ENCODE measurements around the gene EPS8.
"Not testable (repeated sequence)": the region's sequence is repeated elsewhere in the genome, so short reads cannot be mapped to it uniquely, and the experiment has no call there.

EPS8 gene

DNA sequence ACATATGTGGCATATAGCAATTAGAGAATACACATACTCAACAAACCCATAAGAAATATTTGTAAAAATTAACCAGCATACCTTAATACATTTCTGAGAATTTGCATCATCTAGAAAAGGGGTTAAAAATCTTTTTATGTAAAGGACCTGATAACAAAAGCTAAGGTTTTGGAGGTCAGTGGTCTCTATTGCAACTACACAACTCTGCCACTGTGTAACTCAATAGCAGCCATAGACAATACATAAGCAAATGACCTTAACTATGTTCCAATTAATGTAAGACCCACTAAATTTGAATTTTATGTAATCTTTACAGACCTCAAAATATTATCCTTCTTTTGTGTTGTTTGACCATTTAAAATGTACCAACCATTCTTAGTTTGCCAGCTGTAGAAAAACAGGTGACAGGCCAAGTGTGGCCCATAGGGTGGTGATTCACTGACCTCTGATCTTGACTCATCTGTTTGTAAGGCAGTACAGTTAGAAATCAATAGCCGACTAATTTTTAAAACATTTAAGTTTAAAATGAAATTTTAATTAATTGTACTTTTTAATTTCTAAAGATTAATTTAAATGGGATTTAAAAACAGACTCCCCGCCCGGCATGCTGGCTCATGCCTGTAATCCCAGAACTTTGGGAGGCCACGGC is 7.4 kb upstream of the EPS8 start:
- DNase-seq = no peak

DNA sequence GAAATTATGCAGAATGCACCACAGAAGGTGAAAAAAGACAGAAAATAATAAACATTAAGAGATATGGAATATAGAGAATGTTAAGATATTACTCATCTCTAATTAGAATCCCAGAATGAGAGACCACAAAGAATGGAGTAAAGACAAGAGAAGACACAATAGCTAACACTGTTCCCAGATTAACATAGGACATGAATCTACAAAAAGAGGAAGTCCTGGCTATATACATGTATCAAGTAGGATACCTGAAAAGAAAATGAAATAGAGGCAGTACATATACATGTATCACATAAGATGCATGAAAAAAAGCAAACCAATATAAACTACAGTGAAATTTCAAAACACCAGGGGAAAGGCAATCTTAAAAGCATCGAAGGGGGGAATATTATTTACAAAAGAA is 5.6 kb upstream of the EPS8 start:
- DNase-seq = no peak

DNA sequence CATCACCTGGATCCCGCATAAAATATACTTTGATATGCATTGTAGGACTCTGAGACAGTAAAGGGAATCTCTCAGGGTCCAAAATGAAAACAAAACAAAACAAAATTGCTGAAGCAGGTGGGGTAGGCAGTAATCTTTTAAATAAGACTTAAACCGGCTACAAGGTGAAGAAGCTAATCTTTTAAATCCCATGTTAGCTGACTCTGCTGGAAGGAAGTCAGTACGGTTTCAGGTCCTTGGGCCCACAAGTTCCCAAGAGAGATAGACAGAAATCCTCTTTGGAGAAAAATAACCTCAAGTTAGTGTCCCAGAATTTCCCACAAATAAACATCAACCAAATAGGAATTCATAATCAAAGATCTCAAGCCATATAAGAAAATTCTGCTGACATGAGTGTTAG is 5.0 kb upstream of the EPS8 start:
- DNase-seq = no peak

- peak; percentile 79 for DNase-seq
Measured at GRCh38 chr12:15788233-15789219, 662 bp downstream of the EPS8 start.

GRCh38 chr12:15787778-15788177 is 1.4 kb downstream of the EPS8 start:
- DNase-seq = no peak

DNA sequence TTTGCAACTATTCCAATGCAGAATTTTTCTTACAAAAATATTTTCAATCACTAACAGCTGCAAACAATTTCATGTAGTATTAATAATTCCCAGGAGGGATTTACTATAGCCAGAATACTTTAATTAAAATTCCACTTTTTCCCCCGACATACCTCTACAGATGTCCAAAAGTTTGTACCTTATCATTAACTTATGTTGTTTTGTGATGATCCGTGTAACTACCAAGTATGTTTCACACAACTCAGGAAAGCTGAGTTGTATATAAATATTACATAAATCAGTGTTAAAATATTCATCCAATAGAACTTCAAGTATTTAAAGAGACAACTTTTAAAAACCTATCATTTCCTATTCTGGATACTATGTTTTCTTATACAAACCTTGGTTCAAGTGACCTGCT is 2.4 kb downstream of the EPS8 start:
- DNase-seq = no peak

GRCh38 chr12:15783288-15783687 is 5.9 kb downstream of the EPS8 start:
- DNase-seq = no peak

- DNase-seq = no peak
Measured at GRCh38 chr12:15782667-15783066, 6.5 kb downstream of the EPS8 start.

DNA sequence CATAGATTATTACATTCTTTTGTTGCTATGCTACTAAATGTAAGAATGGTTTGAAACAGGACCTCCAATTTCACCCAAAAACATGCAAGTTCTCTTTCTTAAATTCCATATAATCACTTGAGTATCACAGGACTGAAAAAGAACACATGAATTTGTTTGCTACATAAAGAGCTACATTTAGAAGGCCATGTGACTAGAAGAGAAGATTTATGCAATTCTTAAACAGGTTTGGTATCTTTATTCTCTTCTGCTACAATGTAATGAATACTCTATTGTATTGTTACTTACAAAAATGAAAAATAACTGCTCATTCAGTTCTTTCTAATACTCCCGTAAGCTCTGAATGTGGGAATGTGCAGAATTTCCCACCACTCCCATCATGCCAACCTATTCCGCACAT is 9.3 kb downstream of the EPS8 start:
- no peak for DNase-seq

- DNase-seq = no peak
Measured at GRCh38 chr12:15778126-15778525, 11.1 kb downstream of the EPS8 start.

DNA sequence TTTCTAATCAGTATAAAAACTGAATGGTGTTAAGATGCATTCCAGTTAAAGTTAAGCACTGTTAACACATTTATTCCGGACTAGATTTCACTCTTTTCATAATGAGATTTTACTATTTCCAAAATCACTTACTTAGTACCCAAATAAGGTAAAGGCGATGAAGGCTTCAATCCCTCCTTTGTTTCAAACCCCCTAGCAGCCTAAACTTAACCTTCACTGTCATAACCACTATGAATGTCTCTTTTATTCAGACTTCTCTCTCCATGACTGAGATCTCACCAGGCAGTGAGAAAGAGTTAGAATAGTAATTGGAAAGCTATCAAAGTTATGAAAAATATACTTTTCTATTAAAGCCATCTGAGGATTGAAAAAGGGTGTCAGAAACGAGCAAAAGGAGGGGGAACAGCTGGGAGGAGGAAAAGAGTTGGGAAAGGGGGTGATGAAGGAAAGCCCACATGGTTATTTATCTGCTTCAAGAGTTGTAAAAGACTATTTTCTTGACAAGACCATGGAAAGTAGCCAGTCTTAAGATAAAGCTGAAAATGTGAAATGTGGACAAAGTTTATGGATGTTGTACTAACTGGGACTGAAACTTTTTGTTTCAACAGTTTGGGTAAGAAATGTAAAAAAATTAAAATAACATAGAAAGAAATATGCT is 11.7 kb downstream of the EPS8 start:
- DNase-seq = no peak

GRCh38 chr12:15776532-15776931 is 12.7 kb downstream of the EPS8 start:
- DNase-seq = no peak

GRCh38 chr12:15774819-15775218 is 14.4 kb downstream of the EPS8 start:
- no peak for DNase-seq

- DNase-seq = no peak
Measured at GRCh38 chr12:15772405-15773018, 16.7 kb downstream of the EPS8 start.

- no peak for DNase-seq
Measured at GRCh38 chr12:15770581-15770980, 18.6 kb downstream of the EPS8 start.

DNA sequence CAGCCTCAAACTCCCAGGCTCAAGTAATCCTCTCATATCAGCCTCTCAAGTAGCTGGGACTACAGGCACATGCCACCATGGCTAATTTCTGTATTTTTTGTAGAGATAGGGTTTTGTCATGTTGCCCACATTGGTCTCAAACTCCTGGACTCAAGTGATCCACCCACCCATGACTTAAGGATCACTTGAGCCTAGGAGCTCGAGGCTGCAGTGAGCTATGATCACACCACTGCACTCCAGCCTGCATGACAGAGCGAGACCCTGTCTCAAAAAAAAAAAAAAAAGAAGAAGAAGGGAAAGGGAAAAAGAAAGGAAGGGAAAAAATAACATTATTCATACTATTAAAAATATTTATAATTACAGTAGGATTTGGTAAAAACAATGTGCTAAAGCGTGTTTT is 19.2 kb downstream of the EPS8 start:
- no peak for DNase-seq

DNA sequence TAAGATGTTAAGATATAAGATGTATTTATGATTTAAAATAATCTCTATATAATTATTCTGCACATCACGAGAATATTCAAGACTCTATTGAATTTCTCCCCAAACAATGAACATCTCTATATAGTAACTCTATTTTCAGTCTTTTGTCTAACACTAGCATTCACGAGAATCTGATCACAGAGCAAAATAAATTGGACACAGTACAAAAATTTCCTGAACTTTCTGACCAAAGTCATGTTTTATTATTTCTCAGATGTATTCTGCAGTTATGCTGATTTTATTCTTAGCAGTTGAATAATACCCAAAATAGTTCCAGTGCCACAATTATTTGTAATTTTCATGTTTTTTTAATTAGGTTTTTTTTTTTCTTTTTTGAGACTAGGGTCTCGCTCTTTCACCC is 19.6 kb downstream of the EPS8 start:
- no peak for DNase-seq

- no peak for DNase-seq
Measured at GRCh38 chr12:15767301-15767700, 21.9 kb downstream of the EPS8 start.

DNA sequence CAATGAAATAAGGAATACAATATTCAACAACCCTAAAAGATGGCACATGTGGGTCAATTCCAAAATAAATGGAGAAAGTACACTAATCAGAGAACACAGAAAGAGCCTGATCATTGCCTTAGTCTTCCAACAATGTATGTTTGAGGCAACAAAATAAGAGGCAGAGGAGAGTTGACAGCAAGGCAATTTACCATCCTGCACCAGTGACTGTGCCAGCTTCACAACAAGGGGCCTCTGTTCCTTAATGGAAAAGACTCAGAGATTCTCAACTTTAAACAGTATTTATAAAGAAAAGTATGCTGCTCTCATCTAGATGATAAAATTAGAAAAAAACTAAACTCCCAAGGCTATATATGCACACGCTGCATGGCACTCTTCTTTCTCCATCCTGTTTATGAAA is 25.9 kb downstream of the EPS8 start:
- no peak for DNase-seq

- DNase-seq = not testable (repeated sequence)
Measured at GRCh38 chr12:15762162-15762561, 27.0 kb downstream of the EPS8 start.

- peak; percentile 80 for DNase-seq
Measured at GRCh38 chr12:15757553-15758255, 31.5 kb downstream of the EPS8 start.

DNA sequence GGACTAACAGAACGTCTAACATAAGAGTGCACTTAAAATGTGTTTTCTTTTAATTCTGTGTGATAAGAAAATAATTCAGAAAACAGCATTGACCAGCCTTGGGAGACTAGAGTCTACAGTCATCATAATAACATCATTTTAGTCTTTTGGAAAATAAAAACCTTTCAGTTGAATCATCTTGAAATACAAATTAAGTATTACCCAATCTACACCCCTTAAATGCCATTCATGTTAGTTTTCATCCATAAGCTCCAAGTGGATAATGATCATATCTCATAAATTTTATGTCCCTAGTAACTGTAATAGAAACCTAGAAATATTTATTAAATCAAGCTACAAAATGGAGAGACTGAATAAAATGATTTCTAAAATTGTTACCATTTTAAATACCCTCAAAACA is 32.4 kb downstream of the EPS8 start:
- DNase-seq = no peak

GRCh38 chr12:15754233-15754632 is 35.0 kb downstream of the EPS8 start:
- DNase-seq = no peak

Data from islet precursor cell (in vitro differentiated cells).